Mesodermal cell (in vitro differentiated cells): Measurements from ENCODE around the gene PSMD10.

Source experiments
- H3K27ac ChIP-seq: 2 replicates; pipeline ENCODE4 v1.7.0; 2013; ENCODE audit warnings: mild to moderate bottlenecking, low read depth, low read length, moderate library complexity; ENCODE audit not compliant: severe bottlenecking
- H3K36me3 ChIP-seq: 2 replicates; pipeline ENCODE4 v1.7.1; 2013; ENCODE audit warnings: mild to moderate bottlenecking, low read length, moderate library complexity; ENCODE audit not compliant: control insufficient read depth, insufficient read depth
- H3K4me1 ChIP-seq: one replicate; pipeline ENCODE4 v1.7.1; 2013; ENCODE audit warnings: mild to moderate bottlenecking, low read length; ENCODE audit not compliant: insufficient read depth, control insufficient read depth, poor library complexity, severe bottlenecking
- H3K4me3 ChIP-seq: 2 replicates; pipeline ENCODE4 v1.7.0; 2013; ENCODE audit warnings: low read length, control low read depth, mild to moderate bottlenecking; ENCODE audit not compliant: insufficient read depth, poor library complexity, severe bottlenecking; ENCODE audit errors: extremely low read depth
- H3K9me3 ChIP-seq: 2 replicates; pipeline ENCODE4 v1.7.1; 2013; ENCODE audit warnings: mild to moderate bottlenecking, low read length, moderate library complexity; ENCODE audit not compliant: control insufficient read depth
- WGBS, 2 experiments: methylation state at CpG; one replicate each; pipeline ENCODE4 v1.1.5; 2013; ENCODE audit warnings: missing lambda C conversion rate in 2 of 2; ENCODE audit not compliant: insufficient coverage in 2 of 2; 5-methylcytosine and 5-hydroxymethylcytosine counted together

The PSMD10 gene

DNA sequence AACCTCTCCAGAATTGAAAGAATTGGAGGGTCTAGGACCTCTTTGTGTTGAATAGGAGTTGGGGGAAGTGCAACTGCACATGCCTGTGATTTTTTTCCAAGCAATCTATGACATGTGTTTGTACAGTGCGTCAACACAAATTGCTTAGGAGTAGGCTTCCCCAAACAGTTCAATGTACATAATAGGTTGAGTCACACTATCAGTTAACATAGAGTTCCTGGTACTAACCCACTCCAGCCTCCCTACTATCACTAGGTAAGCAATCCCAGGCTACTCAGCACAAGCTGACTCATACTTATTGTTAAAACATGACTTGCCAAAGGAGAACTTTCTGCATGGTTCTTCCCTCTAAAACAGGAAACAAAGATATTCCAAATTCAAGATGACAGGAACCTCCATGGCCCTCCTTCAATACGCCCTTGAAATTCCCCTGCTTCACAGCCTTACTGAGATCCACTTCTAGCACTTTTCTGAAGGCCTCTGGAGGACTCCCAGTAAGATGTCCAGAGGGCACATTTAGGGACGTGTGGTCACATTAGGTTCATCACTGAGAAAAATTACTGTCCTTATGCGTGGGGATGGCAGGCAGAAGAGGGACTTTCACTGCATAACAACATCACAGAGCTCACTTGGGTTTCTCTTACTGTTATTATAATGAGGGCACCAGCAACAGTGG lies 54.9 kb downstream of the PSMD10 start:
- peaks cover 5% of the 10 kb centered on the region for H3K4me1 ChIP-seq
- peak overlapping the region; percentile 57 for H3K27ac ChIP-seq
- no peak overlapping the region for H3K4me3 ChIP-seq
- H3K9me3 ChIP-seq: no peaks in the 10 kb centered on the region
- H3K36me3 ChIP-seq: no peaks in the 10 kb centered on the region
- 88% methylated on average over 1 of the region's 4 CpGs; no CpG with 5 or more reads in 1 of the 2 experiments for WGBS, 2 experiments

GRCh38 chrX:108034725-108035124 lies 56.6 kb downstream of the PSMD10 start:
- WGBS, 2 experiments: no CpG with 5 or more reads among the region's 3 CpGs
- Histone ChIP-seq H3K27ac (no peak overlapping the region), H3K4me3 (no peak overlapping the region), H3K4me1 (peaks cover 5% of the 10 kb centered on the region), H3K9me3 (no peaks in the 10 kb centered on the region), H3K36me3 (no peaks in the 10 kb centered on the region)
